Muscle layer of colon (tissue), 2 donors: ENCODE data around the gene DSTYK.
"Not testable (repeated sequence)": the region's sequence is repeated elsewhere in the genome, so short reads cannot be mapped to it uniquely, and the experiment has no call there.

Experiments
- H3K27ac ChIP-seq: one replicate; pipeline ENCODE4 v1.7.0; 2013; ENCODE audit warnings: low read depth, mild to moderate bottlenecking, low read length, moderate library complexity
- H3K27me3 ChIP-seq, 2 donors: one replicate each; pipeline ENCODE4 v1.7.0; 2013; ENCODE audit warnings: low read length in 2 of 2, mild to moderate bottlenecking in 2 of 2; ENCODE audit not compliant: insufficient read depth in 2 of 2, control insufficient read depth in 1 of 2
- H3K36me3 ChIP-seq: one replicate; pipeline ENCODE4 v1.7.0; 2013; ENCODE audit warnings: mild to moderate bottlenecking, low read length; ENCODE audit not compliant: insufficient read depth
- H3K4me1 ChIP-seq: one replicate; pipeline ENCODE4 v1.7.0; 2013; ENCODE audit warnings: mild to moderate bottlenecking, low read length; ENCODE audit not compliant: insufficient read depth
- H3K4me3 ChIP-seq, 2 donors: one replicate each; pipeline ENCODE4 v1.7.0; 2013; ENCODE audit warnings: low read length in 2 of 2, low read depth in 1 of 2, mild to moderate bottlenecking in 1 of 2, moderate library complexity in 1 of 2
- H3K9ac ChIP-seq: one replicate; pipeline ENCODE4 v1.7.0; 2013; ENCODE audit warnings: low read length
- H3K9me3 ChIP-seq: one replicate; pipeline ENCODE4 v1.7.0; 2013; ENCODE audit warnings: mild to moderate bottlenecking, low read length
- donor health status: abdominal sarcoma.
- donor health status: Adenocarcinoma of cecum.

Gene DSTYK

DNA sequence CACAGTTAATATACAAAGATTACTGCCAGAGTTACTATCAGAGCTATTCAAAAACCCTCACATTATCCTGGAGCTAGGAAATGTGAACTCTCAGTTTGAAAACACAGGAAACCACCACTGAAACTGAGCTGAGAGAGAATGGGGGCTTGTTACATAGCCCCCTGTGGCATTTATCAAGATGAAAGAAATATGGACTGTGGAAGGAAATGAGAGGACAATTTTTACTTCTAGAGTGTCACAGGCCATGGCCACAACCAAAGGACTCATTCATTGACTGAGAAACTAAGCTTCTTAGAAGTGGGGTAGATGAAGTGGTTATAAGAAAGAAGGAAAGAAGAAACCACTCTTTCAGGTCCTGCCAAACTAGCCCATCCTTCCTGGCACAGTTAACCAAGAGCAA is 25.3 kb downstream of the DSTYK start:
- no peak overlapping the region for H3K4me3 ChIP-seq
- H3K36me3 ChIP-seq = no peaks in the 10 kb centered on the region
- no peaks in the 10 kb centered on the region for H3K9me3 ChIP-seq
- H3K27me3 ChIP-seq = no peaks in the 10 kb centered on the region
- peaks cover 28% of the 10 kb centered on the region for H3K4me1 ChIP-seq
- H3K27ac ChIP-seq = no peak overlapping the region
- no peak overlapping the region for H3K9ac ChIP-seq

- peaks cover 15% of the 10 kb centered on the region for H3K4me1 ChIP-seq
- H3K27ac ChIP-seq = no peak overlapping the region
- no peak overlapping the region for H3K9ac ChIP-seq
- H3K4me3 ChIP-seq = no peak overlapping the region
- no peaks in the 10 kb centered on the region for H3K27me3 ChIP-seq
- H3K36me3 ChIP-seq = no peaks in the 10 kb centered on the region
- H3K9me3 ChIP-seq = no peaks in the 10 kb centered on the region
Observed at GRCh38 chr1:205183676-205184335, 27.7 kb downstream of the DSTYK start.

- Histone ChIP-seq H3K9ac (no peak overlapping the region), H3K27ac (no peak overlapping the region), H3K9me3 (no peaks in the 10 kb centered on the region), H3K27me3 (no peaks in the 10 kb centered on the region), H3K4me1 (peaks cover 15% of the 10 kb centered on the region), H3K4me3 (no peak overlapping the region), H3K36me3 (no peaks in the 10 kb centered on the region)
Observed at GRCh38 chr1:205182930-205183329, 28.6 kb downstream of the DSTYK start.

DNA sequence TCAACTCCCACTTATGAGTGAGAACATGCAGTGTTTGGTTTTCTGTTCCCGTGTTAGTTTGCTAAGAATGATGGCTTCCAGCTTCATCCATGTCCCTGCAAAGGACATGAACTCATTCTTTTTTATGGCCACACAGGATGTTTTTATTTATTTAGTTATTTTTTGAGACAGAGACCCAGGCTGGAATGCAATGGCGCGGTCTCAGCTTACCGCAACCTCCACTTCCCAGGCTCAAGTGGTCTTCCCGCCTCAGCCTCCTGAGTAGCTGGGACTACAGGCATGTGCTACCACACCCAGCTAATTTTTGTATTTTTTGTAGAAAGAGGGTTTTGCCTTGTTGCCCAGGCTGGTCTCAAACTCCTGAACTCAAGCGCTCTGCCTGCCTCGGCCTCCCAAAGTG is 31.2 kb downstream of the DSTYK start:
- H3K4me1 ChIP-seq = peaks cover 24% of the 10 kb centered on the region
- not testable (repeated sequence) for H3K4me3 ChIP-seq, H3K9ac ChIP-seq, H3K27ac ChIP-seq, H3K9me3 ChIP-seq, H3K27me3 ChIP-seq, H3K36me3 ChIP-seq

DNA sequence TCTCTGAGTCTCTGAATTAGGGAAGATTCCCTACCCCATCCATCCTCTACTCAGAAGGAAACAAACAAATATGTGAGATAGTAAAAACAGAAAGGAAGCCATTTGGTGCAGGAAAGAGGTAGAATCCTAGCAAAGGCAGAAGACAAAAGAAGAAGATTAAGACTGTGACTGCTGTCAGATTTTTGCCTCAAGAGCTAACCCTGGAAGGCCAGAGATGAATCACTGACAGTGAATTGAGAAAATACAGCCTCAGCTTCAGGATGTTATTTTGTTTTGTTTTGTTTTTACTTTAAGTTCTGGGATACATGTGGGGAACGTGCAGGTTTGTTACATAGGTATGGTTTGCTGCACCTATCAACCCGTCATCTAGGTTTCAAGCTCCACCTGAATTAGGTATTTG is 31.7 kb downstream of the DSTYK start:
- no peaks in the 10 kb centered on the region for H3K9me3 ChIP-seq
- H3K27me3 ChIP-seq = no peaks in the 10 kb centered on the region
- peaks cover 29% of the 10 kb centered on the region for H3K4me1 ChIP-seq
- H3K36me3 ChIP-seq = no peaks in the 10 kb centered on the region
- H3K27ac ChIP-seq = no peak overlapping the region
- H3K9ac ChIP-seq = no peak overlapping the region
- H3K4me3 ChIP-seq = no peak overlapping the region

- H3K27ac ChIP-seq = no peak overlapping the region
Observed at GRCh38 chr1:205172729-205173366, 38.7 kb downstream of the DSTYK start.

GRCh38 chr1:205171369-205171768 is 40.1 kb downstream of the DSTYK start:
- peaks cover 14% of the 10 kb centered on the region for H3K4me1 ChIP-seq
- H3K27me3 ChIP-seq = no peaks in the 10 kb centered on the region
- peaks cover 32% of the 10 kb centered on the region for H3K36me3 ChIP-seq
- no peak overlapping the region for H3K9ac ChIP-seq
- no peak overlapping the region for H3K4me3 ChIP-seq
- no peaks in the 10 kb centered on the region for H3K9me3 ChIP-seq
- no peak overlapping the region for H3K27ac ChIP-seq

More at GRCh38 chr1:205172729-205173366, 38.7 kb downstream of the DSTYK start:
- Histone ChIP-seq H3K9ac (no peak overlapping the region), H3K36me3 (peaks cover 20% of the 10 kb centered on the region), H3K9me3 (no peaks in the 10 kb centered on the region), H3K27me3 (no peaks in the 10 kb centered on the region), H3K4me1 (peaks cover 14% of the 10 kb centered on the region), H3K4me3 (no peak overlapping the region)

GRCh38 chr1:205170532-205171269 is 40.8 kb downstream of the DSTYK start:
- Histone ChIP-seq H3K4me1 (peaks cover 9% of the 10 kb centered on the region), H3K36me3 (peaks cover 32% of the 10 kb centered on the region), H3K9me3 (no peaks in the 10 kb centered on the region), H3K9ac (no peak overlapping the region), H3K27ac (no peak overlapping the region), H3K4me3 (no peak overlapping the region), H3K27me3 (no peaks in the 10 kb centered on the region)

- H3K9me3 ChIP-seq = no peaks in the 10 kb centered on the region
- H3K36me3 ChIP-seq = peaks cover 32% of the 10 kb centered on the region
- no peak overlapping the region for H3K27ac ChIP-seq
- no peaks in the 10 kb centered on the region for H3K4me1 ChIP-seq
- H3K27me3 ChIP-seq = no peaks in the 10 kb centered on the region
- H3K9ac ChIP-seq = no peak overlapping the region
- no peak overlapping the region for H3K4me3 ChIP-seq
Observed at GRCh38 chr1:205169248-205169647, 42.3 kb downstream of the DSTYK start.

DNA sequence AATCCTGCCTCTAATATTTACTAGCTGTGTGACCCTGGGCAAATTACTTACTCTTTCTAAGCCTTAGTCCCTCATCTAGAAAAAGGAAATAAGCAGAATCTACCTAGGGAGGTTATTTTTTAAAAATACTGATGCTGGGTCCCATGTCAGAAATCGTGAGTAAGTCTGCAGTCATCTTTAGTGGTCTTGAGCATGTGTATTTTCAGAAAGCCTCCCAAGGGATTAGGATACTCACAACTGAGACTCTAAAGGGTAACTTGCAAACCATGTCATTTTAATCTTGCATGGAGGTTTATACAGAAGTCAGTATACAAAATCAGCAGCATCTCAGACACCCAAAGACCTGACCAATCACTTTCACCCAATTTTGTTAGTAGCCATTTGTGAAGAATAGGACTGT is 43.2 kb downstream of the DSTYK start:
- Histone ChIP-seq H3K36me3 (peaks cover 40% of the 10 kb centered on the region), H3K27me3 (no peaks in the 10 kb centered on the region), H3K9ac (no peak overlapping the region), H3K9me3 (no peaks in the 10 kb centered on the region), H3K4me1 (no peaks in the 10 kb centered on the region), H3K27ac (no peak overlapping the region), H3K4me3 (no peak overlapping the region)

DNA sequence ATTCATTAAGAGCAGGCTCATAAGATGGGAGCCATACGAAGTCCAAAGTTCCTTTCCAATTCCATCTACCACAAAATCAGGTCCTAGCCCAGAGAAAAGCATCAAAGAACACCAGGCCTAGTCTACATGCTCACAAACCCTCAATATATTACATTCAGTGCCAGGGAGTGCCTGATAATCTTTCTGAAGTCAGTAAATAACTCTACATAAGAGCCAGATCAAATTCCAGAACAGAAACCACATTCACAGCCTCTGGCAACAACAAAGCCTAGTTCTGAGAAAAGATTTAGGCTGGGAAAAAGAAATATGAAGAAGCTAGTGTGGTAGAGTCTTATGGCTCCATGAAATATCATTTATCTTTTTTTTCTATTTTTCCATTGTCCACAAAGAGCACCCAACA is 49.2 kb downstream of the DSTYK start:
- H3K4me3 ChIP-seq = no peak overlapping the region
- no peak overlapping the region for H3K27ac ChIP-seq
- peaks cover 60% of the 10 kb centered on the region for H3K36me3 ChIP-seq
- H3K4me1 ChIP-seq = no peaks in the 10 kb centered on the region
- H3K9me3 ChIP-seq = no peaks in the 10 kb centered on the region
- H3K27me3 ChIP-seq = no peaks in the 10 kb centered on the region
- H3K9ac ChIP-seq = no peak overlapping the region
